NK-92 (cell line): ENCODE measurements around the gene RHOT2.

Source experiments
- DNase-seq: peaks from one replicate; lab custom pipeline; 2025; ENCODE audit not compliant: unreplicated experiment; lab: John Stamatoyannopoulos, UW

The RHOT2 gene

GRCh38 chr16:695355-696089, 27.6 kb downstream of the RHOT2 start:
- no peak for DNase-seq

DNA sequence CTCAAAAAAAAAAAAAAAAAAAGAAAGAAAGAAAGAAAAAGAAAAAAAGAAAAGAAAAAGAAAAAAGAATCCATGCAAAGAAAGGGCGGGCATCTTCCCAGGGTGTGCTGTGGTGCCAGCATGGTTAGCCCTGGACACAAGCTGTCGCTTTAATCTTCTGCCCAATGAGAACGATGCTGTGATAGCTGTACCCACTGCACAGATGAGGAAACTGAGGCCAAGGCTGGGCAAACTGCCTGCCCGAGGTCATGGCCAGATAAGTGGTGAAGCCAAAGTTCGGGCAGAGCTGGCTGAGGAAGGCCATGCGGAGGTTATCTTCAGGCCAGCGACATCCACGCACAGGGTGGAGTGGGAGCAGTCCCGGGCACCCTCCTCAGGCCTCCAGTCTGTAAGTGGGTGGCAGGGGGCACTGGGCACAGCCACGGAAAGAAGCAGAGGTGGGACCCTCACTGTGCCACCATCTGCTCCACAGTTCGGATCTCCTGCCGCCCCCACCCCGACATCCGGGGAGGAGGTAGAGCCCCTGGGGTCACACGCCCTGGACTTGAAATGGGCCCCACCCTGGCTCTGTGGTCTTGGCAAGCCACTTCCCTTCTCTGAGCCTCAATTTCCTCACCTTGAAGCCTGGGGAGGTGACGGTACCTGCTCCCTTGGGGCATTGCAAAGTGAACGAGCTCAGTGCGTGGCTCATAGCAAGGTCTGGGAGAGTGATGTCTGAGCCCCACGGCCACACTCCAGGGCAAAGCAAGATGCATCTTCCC, 31.2 kb downstream of the RHOT2 start:
- no peak for DNase-seq

- DNase-seq = no peak
These were observed 33.0 kb downstream of the RHOT2 start for GRCh38 chr16:700684-701584.

DNA sequence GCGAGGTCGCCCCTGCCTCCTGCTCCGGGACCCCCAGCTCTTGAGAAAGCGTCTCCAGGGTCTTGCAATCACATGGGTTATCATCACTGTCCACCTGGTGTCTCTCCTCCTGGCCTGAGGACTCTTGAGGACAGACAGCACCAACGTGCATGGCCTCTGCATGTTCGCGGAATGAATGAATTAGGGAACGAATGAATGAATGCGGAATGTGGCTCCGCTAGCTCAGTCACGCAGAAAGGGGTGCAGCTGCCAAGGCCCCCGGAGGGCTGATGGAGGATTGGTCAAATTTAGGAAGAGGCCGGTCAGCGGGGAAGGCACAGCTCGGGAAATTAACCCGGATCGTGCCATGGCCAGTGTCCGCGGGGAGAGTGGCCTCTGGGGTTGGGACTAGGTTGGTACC, 34.4 kb downstream of the RHOT2 start:
- DNase-seq = no peak

- no peak for DNase-seq
These were observed 35.5 kb downstream of the RHOT2 start for GRCh38 chr16:703406-703805.

DNA sequence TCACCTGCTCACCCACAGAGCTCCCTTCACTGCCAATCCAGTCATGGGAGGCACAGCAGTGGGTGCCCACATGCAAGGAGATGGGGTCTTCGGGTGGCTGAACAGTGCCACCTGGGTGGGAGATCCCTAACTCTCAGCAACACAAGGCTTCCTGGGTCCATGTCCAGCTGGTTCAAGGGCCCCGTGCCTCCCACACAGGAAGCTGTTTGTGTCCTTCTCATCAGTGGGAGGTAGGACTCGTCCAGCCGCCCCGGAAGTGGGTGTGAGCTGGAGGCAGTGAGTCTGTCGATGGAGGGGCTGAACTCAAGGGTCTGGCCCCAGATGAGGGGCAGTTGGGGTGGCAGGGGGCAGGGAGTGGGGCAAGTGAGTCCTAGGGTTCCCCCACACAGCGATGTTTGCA, 36.1 kb downstream of the RHOT2 start:
- no peak for DNase-seq

- DNase-seq = no peak
These were observed 36.8 kb downstream of the RHOT2 start for GRCh38 chr16:704552-705380.

DNA sequence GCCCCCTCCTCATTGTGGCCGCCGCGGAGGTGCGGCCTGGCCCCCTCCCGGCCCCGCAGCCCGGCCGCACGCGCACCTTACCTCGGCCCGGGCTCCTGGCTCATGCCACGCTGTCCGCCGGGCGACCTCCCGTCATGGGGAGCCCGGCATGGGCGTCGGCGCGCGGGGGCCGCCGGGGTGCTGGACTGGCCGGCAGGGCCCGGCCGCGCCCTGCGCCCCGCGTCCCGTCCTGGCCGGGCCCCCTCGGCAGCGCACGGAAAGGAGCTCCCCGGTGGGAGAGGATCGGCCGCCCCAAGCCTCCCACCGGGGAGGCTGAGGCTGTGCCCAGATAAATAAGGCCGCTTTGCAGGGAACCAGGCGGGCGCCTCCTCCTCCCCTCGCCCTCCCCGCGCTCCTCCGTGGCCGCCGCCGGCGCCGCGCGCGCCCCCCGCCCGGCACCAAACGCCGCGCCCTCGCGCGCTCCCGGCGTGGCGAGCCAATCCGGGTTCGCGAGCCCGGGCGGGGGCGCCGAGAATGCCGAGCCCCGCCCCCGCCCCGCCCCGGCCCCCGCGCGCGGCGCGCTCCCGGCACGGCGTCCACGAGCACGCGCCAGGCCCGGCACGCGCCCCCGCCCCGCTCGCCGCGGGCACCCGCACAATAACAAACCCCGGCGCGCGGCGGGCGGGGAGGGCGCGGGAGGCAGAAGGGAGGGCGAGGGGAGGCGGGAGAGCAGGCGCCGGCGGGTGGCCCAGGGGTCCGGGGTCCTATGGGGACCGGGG, 37.7 kb downstream of the RHOT2 start, which contains the start of gene FBXL16:
Gene FBXL16 (minus strand): TSS at position 371 of the 758 bp plus-strand sequence. CDS start 8,396 bp downstream, outside the sequence.
- no peak for DNase-seq

- DNase-seq = no peak
These were observed 38.5 kb downstream of the RHOT2 start for GRCh38 chr16:706189-707061.

DNA sequence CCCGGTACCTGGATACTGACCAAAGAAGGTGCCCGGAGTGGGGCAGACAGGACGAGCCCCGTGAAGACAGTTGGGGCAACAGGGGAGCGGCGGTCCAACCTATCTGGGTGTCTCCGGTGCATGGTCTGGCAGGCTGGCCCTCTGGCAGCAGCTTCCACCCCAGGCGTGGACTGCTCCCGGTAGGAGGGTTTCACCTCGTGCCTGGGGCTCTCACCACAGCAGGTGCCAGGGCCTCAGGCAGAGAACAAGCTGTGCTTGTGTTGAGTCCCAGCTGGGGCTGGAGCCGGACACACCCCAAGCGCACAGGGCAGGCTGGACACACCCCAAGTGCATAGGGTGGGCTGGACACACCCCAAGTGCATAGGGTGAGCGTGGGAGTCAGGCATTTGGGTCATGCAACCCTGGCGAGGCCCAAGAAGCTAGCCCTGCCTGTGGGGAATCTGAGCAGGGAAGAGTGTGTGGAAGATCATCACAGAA, 39.2 kb downstream of the RHOT2 start:
- DNase-seq = no peak

- no peak for DNase-seq
These were observed 40.1 kb downstream of the RHOT2 start for GRCh38 chr16:708019-708418.

DNA sequence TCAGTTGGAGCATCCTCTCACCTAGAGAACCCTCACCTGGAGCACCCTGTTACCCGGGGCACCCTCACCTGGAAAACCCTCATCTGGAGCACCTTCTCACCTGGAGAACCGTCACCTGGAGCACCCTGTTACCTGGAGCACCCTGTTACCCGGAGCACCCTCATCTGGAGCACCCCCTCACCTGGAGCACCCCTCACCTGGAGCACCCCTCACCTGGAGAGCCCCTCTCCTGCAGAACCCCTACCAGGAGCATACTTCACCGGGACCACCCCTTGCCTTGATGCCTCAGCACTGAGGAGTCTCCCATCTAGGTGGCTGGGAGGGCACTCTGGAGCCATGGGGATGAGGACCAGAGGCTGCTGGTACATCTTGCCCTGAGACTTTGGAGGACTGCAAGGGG, 41.0 kb downstream of the RHOT2 start:
- DNase-seq = no peak

DNA sequence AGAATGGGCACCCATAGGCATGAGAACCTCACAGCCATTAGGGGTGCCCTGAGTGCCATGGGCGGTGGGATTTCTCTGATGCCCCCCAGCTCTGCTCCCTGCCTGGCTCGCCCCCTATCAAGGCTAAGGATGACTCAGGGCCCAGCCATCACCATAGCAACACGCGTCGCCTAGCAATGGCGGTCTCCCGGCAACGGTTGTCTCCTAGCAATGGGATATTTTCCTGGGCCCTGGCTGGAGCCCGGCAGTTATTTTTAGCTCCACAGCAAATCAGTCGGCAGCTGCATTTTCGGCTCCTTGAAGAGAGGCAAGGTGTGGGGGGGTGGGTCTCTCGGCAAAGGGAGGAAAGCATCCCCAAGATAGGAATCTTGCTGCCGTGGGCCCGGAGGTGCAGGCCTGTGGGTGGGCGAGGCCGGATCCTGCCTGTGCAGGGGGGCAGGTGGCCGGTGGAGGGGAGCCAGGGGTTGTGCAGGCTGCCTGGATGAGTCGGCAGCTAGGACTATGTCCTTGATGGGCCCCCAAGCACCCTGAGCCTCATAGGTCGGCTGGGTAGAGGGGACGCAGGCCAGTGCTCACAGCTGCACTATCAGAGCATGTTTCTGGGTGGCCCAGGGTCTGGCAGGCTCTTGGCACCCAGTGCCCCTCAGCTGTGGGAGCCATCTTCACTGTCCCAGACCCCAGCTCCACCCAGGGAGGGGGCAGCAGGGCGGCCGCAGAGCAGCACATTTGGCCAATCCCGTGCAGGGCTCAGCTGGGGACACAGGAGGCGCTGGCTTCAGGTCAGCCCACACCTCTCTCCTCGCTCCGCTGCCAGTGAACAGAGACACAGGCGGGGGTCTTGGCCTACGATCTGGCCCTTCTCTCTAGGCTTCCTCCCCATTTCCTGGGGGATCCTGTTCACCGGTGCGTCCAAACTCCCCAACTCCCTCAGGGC, 41.9 kb downstream of the RHOT2 start:
- DNase-seq = no peak

DNA sequence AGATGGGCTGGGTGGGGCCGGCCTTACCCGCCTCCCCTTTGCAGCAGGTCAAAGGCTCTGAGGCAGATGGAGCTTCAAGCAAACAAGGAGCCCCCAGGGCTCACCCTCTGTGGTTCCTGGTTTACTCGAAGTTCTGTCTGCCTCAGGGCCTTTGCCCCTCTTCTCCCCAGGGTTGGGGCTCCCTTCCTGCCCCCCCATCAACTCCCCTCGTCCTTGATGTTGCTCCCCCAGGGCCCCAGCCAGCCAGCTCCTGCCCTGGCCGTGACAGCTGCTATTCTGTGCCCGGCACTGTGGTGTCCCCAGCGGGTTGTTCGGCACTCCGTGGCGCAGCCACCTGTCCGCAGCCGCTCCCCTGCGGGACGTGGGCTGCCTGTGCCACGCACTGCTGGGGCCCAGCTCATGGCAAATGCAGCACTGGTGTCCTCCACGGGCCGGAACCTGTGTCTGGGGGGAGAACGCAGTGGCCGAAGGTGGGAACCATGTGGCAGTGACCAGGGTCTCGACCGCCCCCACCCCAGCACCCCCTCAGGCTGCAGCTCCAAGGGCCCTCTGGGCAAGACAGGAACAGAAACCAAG, 42.7 kb downstream of the RHOT2 start:
- DNase-seq = no peak

DNA sequence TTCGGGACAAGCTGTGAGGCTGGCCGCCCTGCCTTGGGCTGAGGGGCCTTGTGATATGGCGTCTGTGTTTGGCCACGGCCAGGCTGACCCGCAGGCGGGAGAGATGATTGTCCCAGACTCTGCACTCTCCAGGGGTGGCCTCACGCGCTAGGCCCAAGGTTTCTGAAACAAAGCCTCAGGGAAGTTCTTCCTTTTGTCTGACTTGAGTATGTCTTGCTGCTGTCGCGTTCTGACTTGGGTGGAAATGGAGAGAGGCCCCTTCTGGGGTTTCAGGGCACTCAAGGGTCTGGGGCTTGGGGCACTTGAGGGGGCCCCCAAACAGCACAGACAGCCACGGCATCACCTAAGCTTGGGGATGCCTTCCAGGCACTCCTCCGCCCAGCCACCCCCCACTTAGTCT, 43.2 kb downstream of the RHOT2 start:
- DNase-seq = no peak

DNA sequence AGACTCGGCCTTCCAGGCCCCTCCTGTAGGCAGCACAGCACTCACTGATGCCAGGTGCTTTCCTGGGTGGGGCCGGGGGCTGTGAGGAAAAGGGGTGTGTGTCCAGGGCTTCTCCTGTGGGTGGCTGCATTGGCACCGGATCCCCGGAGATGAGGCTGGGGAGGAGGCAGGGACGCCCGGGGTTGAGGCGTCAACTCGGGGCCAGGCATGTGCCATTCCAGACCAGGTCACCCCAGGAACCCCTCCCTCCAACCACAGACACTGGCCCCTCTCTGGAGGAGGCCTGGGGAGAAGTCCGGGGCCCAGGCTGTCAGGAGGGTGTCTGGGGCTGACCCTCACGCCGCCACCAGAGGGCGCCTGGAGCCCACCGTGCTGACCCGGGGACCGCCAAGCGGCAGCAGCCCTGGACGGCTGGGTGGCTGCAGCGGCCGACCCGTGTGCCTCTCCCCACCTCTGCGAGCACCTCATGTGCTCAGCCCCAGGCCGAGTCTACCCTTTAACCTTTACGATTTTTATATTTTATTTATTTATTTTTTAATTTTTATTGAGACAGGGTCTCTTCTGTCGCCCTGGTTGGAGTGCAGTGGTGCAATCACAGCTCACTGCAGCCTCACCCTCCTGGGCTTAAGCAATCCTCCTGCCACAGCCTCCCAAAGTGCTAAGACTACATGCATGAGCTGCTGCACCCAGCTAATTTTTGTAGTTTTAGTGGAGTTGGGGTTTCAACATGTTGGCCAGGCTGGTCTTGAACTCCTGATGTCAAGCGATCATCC, 43.8 kb downstream of the RHOT2 start:
- no peak for DNase-seq
